H9 (cell line): ENCODE data around the gene VWF. TPM values are rescaled to one million over a fixed set of nuclear protein-coding genes. Genes with fewer than 3 reads are reported as not detected.

ENCODE experiments used
- DNase-seq: peaks from one replicate; pipeline ENCODE4 v3.0.0-alpha.2; 2017
- H2AFZ ChIP-seq: one replicate; pipeline ENCODE4 v1.6.1; 2013; ENCODE audit warnings: mild to moderate bottlenecking, low read length, control low read depth, moderate library complexity
- H2AK5ac ChIP-seq: 2 replicates; pipeline ENCODE4 v1.6.1; 2013; ENCODE audit warnings: low read length, control low read depth, mixed read lengths; ENCODE audit not compliant: insufficient read length
- H2BK120ac ChIP-seq: one replicate; pipeline ENCODE4 v1.6.1; 2013; ENCODE audit warnings: low read depth, mild to moderate bottlenecking, low read length, control low read depth, inconsistent platforms; ENCODE audit not compliant: poor library complexity, severe bottlenecking
- H2BK12ac ChIP-seq: 2 replicates; pipeline ENCODE4 v1.6.1; 2013; ENCODE audit warnings: low read length, control low read depth, mixed read lengths, low read depth; ENCODE audit not compliant: insufficient read length
- H2BK15ac ChIP-seq: 2 replicates; pipeline ENCODE4 v1.6.1; 2013; ENCODE audit warnings: low read depth, low read length, control low read depth
- H2BK20ac ChIP-seq: one replicate; pipeline ENCODE4 v1.6.1; 2013; ENCODE audit warnings: low read depth, mild to moderate bottlenecking, low read length, control low read depth, inconsistent platforms; ENCODE audit not compliant: poor library complexity, severe bottlenecking
- H2BK5ac ChIP-seq: 2 replicates; pipeline ENCODE4 v1.6.1; 2013; ENCODE audit warnings: low read length, control low read depth, mixed read lengths; ENCODE audit not compliant: insufficient read length
- H3K14ac ChIP-seq: 2 replicates; pipeline ENCODE4 v1.6.1; 2013; ENCODE audit warnings: low read length, control low read depth; ENCODE audit not compliant: insufficient read depth
- H3K18ac ChIP-seq: 2 replicates; pipeline ENCODE4 v1.6.1; 2013; ENCODE audit warnings: low read depth, mild to moderate bottlenecking, mixed read lengths, low read length, control low read depth; ENCODE audit not compliant: insufficient read length
- H3K23ac ChIP-seq: 2 replicates; pipeline ENCODE4 v1.6.1; 2013; ENCODE audit warnings: low read length, control low read depth, mixed read lengths, low read depth; ENCODE audit not compliant: insufficient read length
- H3K23me2 ChIP-seq: 2 replicates; pipeline ENCODE4 v1.6.1; 2013; ENCODE audit warnings: low read depth, mild to moderate bottlenecking, mixed read lengths, low read length, control low read depth; ENCODE audit not compliant: insufficient read length, poor library complexity, severe bottlenecking
- H3K27ac ChIP-seq: 2 replicates; pipeline ENCODE4 v1.5.1; 2013; ENCODE audit warnings: low read length, control low read depth, mixed read lengths, low read depth; ENCODE audit not compliant: insufficient read length
- H3K27me3 ChIP-seq: 2 replicates; pipeline ENCODE4 v1.6.1; 2013; ENCODE audit warnings: low read length, control low read depth, inconsistent platforms; ENCODE audit not compliant: insufficient read depth
- H3K4ac ChIP-seq: 2 replicates; pipeline ENCODE4 v1.6.1; 2013; ENCODE audit warnings: low read depth, mild to moderate bottlenecking, control low read depth, inconsistent platforms, low read length, moderate library complexity
- H3K4me1 ChIP-seq: 2 replicates; pipeline ENCODE4 v1.6.1; 2013; ENCODE audit warnings: low read length, control low read depth, inconsistent platforms; ENCODE audit not compliant: insufficient read depth
- H3K4me2 ChIP-seq: 2 replicates; pipeline ENCODE4 v1.6.1; 2013; ENCODE audit warnings: low read length, control low read depth, mixed read lengths; ENCODE audit not compliant: insufficient read length, insufficient read depth
- H3K56ac ChIP-seq: 2 replicates; pipeline ENCODE4 v1.6.1; 2013; ENCODE audit warnings: low read depth, mild to moderate bottlenecking, mixed read lengths, low read length, control low read depth; ENCODE audit not compliant: insufficient read length
- H3K79me1 ChIP-seq: 2 replicates; pipeline ENCODE4 v1.6.1; 2013; ENCODE audit warnings: low read depth, mild to moderate bottlenecking, moderate library complexity, low read length, control low read depth, inconsistent platforms; ENCODE audit not compliant: insufficient read depth, poor library complexity, severe bottlenecking
- H3K79me2 ChIP-seq: 2 replicates; pipeline ENCODE4 v1.6.1; 2013; ENCODE audit warnings: low read length, control low read depth, inconsistent platforms; ENCODE audit not compliant: insufficient read depth
- H3K9ac ChIP-seq: 2 replicates; pipeline ENCODE4 v1.6.1; 2013; ENCODE audit warnings: low read length, control low read depth, mixed read lengths; ENCODE audit not compliant: insufficient read length; ENCODE audit errors: extremely low read depth
- H3K9me3 ChIP-seq: one replicate; pipeline ENCODE4 v1.6.1; 2013; ENCODE audit warnings: low read depth, low read length, inconsistent platforms; ENCODE audit not compliant: control insufficient read depth
- H3T11ph ChIP-seq: one replicate; pipeline ENCODE4 v1.6.1; 2013; ENCODE audit warnings: mild to moderate bottlenecking, low read length, control low read depth, inconsistent platforms
- H4K20me1 ChIP-seq: one replicate; pipeline ENCODE4 v1.6.1; 2013; ENCODE audit not compliant: control insufficient read depth, insufficient read length, insufficient read depth
- H4K5ac ChIP-seq: 2 replicates; pipeline ENCODE4 v1.6.1; 2013; ENCODE audit warnings: low read depth, mild to moderate bottlenecking, mixed read lengths, low read length, control low read depth; ENCODE audit not compliant: insufficient read length
- H4K8ac ChIP-seq: replicated peaks from 2 replicates; pipeline ENCODE4 v1.6.1; 2013; ENCODE audit warnings: low read length, control low read depth, mixed read lengths, low read depth; ENCODE audit not compliant: insufficient read length
- H4K91ac ChIP-seq: 2 replicates; pipeline ENCODE4 v1.6.1; 2013; ENCODE audit warnings: low read depth, mild to moderate bottlenecking, moderate library complexity, mixed read lengths, low read length, control low read depth; ENCODE audit not compliant: insufficient read length
- H3K27ac Mint-ChIP-seq, 3 experiments: 2 replicates in 2 of 3; 3 replicates in 1 of 3; pipeline ENCODE4 v1.8.0; 2020 to 2021; ENCODE audit warnings: mixed read lengths in 3 of 3, mild to moderate bottlenecking in 1 of 3, moderate library complexity in 1 of 3
- H3K27me3 Mint-ChIP-seq: 2 replicates; pipeline ENCODE4 v1.8.0; 2021; ENCODE audit warnings: low read depth, mild to moderate bottlenecking, moderate library complexity, mixed read lengths
- H3K36me3 Mint-ChIP-seq, 3 experiments: 2 replicates in 2 of 3; 3 replicates in 1 of 3; pipeline ENCODE4 v1.8.0; 2020 to 2021; ENCODE audit warnings: low read depth in 3 of 3, mixed read lengths in 3 of 3; ENCODE audit not compliant: insufficient read depth in 1 of 3
- H3K4me1 Mint-ChIP-seq, 2 experiments: 2 replicates each; pipeline ENCODE4 v1.8.0; 2020; ENCODE audit warnings: mixed read lengths in 2 of 2
- H3K4me3 Mint-ChIP-seq, 2 experiments: 2 replicates in 1 of 2; 3 replicates in 1 of 2; pipeline ENCODE4 v1.8.0; 2020 to 2021; ENCODE audit warnings: mild to moderate bottlenecking in 2 of 2, mixed read lengths in 2 of 2, moderate library complexity in 1 of 2
- H3K9me3 Mint-ChIP-seq, 2 experiments: 2 replicates in 1 of 2; 3 replicates in 1 of 2; pipeline ENCODE4 v1.8.0; 2020; ENCODE audit warnings: mild to moderate bottlenecking in 2 of 2, mixed read lengths in 2 of 2, moderate library complexity in 1 of 2
- WGBS: extraction: QIAGEN DNeasy Blood & Tissue Kit; methylation state at CpG from one replicate; pipeline ENCODE4 v1.1.7; 2013; ENCODE audit warnings: missing lambda C conversion rate, low lambda C conversion rate, mixed read lengths; ENCODE audit not compliant: insufficient read length; ENCODE audit errors: extremely low coverage; 5-methylcytosine and 5-hydroxymethylcytosine counted together
- total RNA-seq: library from RNA; stranded (reverse); gene quantifications from 2 replicates; pipeline ENCODE4 v1.2.1, GENCODE V29; 2021
- TF ChIP-seq, protein P1 (sequence below): fragments of 200-600 bp; sonication (generic); conservative IDR thresholded peaks from 3 replicates; pipeline ENCODE4 v1.8.0; 2021; ENCODE audit warnings: antibody characterized with exemption, mild to moderate bottlenecking

VWF gene
- total RNA-seq, 1 experiment from 2014 or later = 0.17 TPM

DNA sequence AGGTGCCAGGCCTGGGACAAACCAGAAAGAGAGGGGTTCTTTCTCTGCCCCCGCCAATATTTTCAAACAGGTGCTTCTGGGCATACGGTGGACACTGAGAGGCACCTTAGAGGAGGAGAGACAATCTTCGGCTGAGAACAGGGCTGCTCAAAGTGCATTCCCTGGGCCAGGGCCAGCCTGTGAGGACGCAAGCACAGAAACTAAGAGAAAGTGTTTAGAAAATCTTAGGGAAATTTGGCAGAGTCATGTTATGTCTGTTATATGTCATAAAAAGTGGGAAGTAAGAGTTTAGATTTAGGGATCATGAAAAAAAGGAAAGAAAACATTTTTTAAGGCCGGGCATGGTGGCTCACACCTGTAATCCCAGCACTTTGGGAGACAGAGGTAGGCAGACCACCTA, 83.7 kb downstream of the VWF start:
- no peaks in the 10 kb centered on the region for H3K9me3 ChIP-seq
- H4K5ac ChIP-seq = no peak overlapping the region
- H4K91ac ChIP-seq = no peak overlapping the region
- H3K56ac ChIP-seq = no peak overlapping the region
- H3K27me3 ChIP-seq = no peaks in the 10 kb centered on the region
- no peak overlapping the region for H3K18ac ChIP-seq
- TF ChIP-seq, protein P1, sequence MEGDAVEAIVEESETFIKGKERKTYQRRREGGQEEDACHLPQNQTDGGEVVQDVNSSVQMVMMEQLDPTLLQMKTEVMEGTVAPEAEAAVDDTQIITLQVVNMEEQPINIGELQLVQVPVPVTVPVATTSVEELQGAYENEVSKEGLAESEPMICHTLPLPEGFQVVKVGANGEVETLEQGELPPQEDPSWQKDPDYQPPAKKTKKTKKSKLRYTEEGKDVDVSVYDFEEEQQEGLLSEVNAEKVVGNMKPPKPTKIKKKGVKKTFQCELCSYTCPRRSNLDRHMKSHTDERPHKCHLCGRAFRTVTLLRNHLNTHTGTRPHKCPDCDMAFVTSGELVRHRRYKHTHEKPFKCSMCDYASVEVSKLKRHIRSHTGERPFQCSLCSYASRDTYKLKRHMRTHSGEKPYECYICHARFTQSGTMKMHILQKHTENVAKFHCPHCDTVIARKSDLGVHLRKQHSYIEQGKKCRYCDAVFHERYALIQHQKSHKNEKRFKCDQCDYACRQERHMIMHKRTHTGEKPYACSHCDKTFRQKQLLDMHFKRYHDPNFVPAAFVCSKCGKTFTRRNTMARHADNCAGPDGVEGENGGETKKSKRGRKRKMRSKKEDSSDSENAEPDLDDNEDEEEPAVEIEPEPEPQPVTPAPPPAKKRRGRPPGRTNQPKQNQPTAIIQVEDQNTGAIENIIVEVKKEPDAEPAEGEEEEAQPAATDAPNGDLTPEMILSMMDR = no peak
- H3K4me2 ChIP-seq = no peak overlapping the region
- no peak overlapping the region for H3K27ac ChIP-seq
- no peak overlapping the region for H2AK5ac ChIP-seq
- Mint-ChIP-seq H3K9me3 (no peaks in the 10 kb centered on the region; a peak in 1 of 5 replicates), H3K27me3 (peaks cover 10% of the 10 kb centered on the region), H3K4me3 (no peak overlapping the region), H3K36me3 (no peaks in the 10 kb centered on the region), H3K27ac (no peak overlapping the region), H3K4me1 (peaks cover 15 to 16% of the 10 kb centered on the region in 2 experiments)
- H3K4me1 ChIP-seq = peaks cover 5% of the 10 kb centered on the region; the same call in 1 of the 2 replicates
- no CpG with 5 or more reads among the region's 5 CpGs for WGBS
- H3T11ph ChIP-seq = no peak overlapping the region
- no peak overlapping the region for H2AFZ ChIP-seq
- no peak overlapping the region for H2BK5ac ChIP-seq
- no peak overlapping the region for H3K4ac ChIP-seq
- no peaks in the 10 kb centered on the region for H3K79me2 ChIP-seq
- no peak overlapping the region for H2BK15ac ChIP-seq
- no peaks in the 10 kb centered on the region for H3K79me1 ChIP-seq
- no peak overlapping the region for H3K14ac ChIP-seq
- H3K23ac ChIP-seq = no peak overlapping the region
- H4K8ac ChIP-seq = no peak overlapping the region
- H3K9ac ChIP-seq = no peak overlapping the region
- DNase-seq = no peak
- H2BK20ac ChIP-seq = no peak overlapping the region
- no peak overlapping the region for H2BK12ac ChIP-seq
- H4K20me1 ChIP-seq = no peaks in the 10 kb centered on the region
- H2BK120ac ChIP-seq = no peak overlapping the region
- no peaks in the 10 kb centered on the region for H3K23me2 ChIP-seq
